ENCODE measurements around the gene SPARC.
A peak's percentile ranks its signal among the peaks of the same experiment; 100 is the strongest.
"Not testable (repeated sequence)": the region's sequence is repeated elsewhere in the genome, so short reads cannot be mapped to it uniquely, and the experiment has no call there.

The SPARC gene

DNA sequence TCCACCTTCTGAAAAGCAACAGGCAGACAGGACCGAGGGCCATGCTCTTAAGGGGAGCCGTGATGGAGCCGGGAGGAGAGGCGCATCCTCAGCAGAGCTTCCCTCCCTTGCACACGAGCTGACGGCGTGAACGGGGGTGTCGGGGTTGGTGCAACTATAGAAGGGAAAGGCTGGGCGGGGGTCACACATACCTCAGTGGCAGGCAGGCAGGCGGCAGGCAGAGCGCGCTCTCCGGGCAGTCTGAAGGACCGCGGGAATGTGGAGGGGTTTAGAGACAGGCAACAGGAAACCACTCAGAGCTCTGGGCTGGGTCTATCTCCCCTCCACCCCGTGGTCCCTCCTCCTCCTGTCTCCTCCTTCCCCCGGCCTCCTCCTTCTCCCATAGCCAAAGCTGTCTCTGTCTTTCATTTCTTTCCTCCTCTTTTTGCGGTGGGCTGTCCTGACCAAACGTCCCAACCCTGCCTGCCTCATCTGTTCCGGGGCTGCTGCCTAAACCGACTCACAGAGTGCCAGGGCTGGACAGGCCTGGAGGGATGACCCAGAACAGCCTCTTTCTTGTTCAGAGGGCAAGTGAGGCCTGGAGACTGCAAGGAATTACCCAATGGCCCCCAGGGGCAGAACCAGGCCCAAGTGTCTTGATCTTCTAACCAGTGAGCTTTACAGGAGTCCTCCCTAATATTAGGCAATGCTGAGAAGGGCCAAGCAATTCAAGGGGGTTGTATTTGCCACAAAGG, at the start of gene SPARC:
TSS of gene SPARC (minus strand) at position 242 of the 734 bp plus-strand sequence. CDS start 10,727 bp downstream, outside the sequence.
- DNase-seq (ENCODE audit: low spot score) = no peak

- DNase-seq (ENCODE audit: low spot score) = no peak
These were observed 48.9 kb upstream of the SPARC start for GRCh38 chr5:151735646-151736045.

GRCh38 chr5:151734064-151734408, 47.3 kb upstream of the SPARC start:
- no peak for DNase-seq (ENCODE audit: low spot score)

- no peak for DNase-seq (ENCODE audit: low spot score)
These were observed 46.8 kb upstream of the SPARC start for GRCh38 chr5:151733358-151734063.

GRCh38 chr5:151730381-151730780, 43.7 kb upstream of the SPARC start:
- DNase-seq (ENCODE audit: low spot score) = no peak

- not testable (repeated sequence) for DNase-seq (ENCODE audit: low spot score)
These were observed 42.9 kb upstream of the SPARC start for GRCh38 chr5:151729597-151729996.

GRCh38 chr5:151724360-151724759, 37.6 kb upstream of the SPARC start:
- no peak for DNase-seq (ENCODE audit: low spot score)

DNA sequence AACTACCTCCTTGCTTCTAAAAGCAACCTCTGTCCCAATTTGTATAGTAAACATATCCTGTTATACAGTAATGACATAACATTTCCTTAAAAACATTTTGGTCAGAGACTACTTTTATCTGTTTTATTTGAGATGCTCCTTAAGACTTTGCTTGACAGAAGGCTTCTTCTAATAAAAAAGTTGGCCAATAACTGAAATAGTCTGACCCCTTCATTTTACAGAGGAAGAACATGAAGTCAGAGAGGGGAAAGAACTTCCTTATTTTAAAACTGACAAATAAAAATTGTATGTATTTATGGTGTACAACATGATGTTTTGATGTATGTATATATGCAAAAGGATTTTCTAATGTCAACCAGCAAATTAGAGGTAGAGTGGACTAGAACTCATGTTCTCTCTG, 35.8 kb upstream of the SPARC start:
- no peak for DNase-seq (ENCODE audit: low spot score)

DNA sequence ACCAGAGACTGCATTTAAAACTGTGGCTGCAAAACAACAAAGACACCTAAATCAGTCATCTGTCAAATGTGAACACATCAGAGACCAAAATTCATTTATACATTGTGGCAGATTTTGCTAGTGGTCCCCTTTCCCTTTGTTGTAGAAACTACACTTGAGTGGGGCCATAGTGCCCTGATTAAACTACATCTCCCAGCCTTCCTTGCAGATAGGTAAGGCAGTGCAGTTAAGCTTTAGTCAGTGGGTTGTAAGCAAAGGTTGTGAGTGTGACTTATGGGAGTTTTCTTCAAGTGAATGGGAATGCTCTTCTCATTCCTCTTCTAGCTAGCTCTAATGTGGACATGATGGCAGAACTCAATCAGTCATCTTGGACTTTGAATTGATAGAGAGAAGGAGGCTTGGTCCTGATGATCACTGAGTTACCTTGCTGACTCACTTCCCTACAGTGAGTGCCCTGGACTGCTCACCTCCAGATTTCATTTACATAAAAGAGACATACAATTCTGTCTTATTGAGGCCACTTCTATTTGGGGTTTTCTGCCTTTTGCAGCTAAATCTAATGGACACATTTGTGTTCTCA, 35.2 kb upstream of the SPARC start:
- no peak for DNase-seq (ENCODE audit: low spot score)

DNA sequence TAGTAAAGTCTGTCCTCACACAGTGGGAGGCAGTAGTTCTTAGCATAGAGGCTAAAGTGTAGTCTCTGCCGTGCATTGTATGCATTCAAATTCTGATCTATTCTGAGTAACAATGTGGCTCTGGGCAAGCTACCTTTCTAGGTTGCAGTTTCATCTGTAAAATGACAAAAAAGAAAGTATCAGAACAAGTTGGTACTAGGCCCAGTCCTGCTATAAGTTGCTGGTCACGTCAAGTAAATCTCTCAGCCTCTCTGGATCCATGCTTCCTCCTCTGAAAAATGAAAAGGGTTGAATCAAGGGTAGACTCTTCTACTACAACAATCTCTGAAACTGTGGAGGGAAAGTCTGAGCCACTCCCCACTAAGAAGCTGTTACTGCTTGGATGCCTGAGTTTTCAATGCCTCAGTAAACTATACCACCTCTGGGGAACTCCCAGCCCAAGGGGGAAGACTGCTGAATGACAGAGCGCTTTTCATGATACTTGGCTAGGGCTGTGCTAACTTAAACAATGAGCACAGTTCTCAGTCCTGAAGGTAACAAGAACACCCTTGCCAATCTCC, 34.5 kb upstream of the SPARC start:
- DNase-seq (ENCODE audit: low spot score) = peak; percentile 12

DNA sequence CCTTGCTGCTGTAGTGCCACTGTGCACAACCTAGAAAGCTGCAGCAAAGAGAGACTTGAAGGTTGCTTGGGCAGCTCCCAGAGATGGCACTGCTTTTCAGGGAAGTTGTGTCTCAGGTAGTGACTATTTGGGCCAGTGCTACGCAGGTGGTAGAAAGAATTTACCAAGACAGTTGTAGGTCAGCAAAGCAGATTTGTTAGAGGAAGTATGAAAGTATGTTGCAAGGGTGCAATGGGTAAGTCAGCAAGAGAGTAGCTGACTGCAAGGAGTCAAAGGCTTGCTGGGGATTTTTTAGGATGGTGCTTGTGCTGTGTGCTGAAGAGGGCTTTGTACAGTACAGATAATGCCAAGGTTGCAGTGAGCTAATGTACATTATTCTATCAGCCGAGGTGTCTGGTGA, 33.5 kb upstream of the SPARC start:
- DNase-seq (ENCODE audit: low spot score) = no peak

DNA sequence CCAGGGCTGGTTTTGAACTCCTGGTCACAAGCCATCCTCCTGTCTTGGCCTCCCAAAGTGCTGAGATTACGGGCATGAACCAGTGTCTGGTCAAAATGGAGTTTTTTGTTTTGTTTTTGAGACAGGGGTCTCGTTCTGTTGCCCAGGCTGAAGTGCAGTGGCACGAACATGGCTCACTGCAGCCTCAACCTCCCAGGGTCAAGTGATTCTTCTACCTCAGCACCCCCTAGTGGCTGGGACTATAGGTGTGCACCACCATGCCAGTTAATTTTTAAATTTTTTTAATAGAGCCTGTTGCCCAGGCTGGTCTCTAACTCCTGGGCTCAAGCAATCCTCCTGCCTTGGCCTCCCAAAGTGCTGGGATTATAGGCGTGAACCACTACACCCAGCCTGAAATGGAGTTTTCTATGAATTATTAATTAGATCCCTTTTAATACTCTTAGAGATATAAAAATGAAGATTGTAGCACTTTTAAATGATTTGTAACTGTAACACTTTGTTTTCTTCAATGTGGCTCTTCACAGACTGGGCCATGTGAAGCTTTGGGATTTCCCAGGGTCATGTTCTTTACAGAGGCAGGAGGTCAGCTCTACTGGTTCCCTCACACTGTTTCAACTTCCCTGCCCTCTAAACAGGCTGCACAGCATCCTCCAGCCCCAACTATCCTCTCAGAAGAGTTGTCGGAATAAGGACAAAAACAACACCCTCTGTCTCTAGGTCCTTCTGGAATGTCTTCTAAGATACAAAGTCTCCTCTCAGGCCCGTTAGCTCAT, 32.7 kb upstream of the SPARC start:
- DNase-seq (ENCODE audit: low spot score) = peak; percentile 49

GRCh38 chr5:151718646-151719045, 31.9 kb upstream of the SPARC start:
- DNase-seq (ENCODE audit: low spot score) = no peak

- DNase-seq (ENCODE audit: low spot score) = no peak
These were observed 31.4 kb upstream of the SPARC start for GRCh38 chr5:151718153-151718552.

GRCh38 chr5:151717416-151717815, 30.7 kb upstream of the SPARC start:
- no peak for DNase-seq (ENCODE audit: low spot score)

DNA sequence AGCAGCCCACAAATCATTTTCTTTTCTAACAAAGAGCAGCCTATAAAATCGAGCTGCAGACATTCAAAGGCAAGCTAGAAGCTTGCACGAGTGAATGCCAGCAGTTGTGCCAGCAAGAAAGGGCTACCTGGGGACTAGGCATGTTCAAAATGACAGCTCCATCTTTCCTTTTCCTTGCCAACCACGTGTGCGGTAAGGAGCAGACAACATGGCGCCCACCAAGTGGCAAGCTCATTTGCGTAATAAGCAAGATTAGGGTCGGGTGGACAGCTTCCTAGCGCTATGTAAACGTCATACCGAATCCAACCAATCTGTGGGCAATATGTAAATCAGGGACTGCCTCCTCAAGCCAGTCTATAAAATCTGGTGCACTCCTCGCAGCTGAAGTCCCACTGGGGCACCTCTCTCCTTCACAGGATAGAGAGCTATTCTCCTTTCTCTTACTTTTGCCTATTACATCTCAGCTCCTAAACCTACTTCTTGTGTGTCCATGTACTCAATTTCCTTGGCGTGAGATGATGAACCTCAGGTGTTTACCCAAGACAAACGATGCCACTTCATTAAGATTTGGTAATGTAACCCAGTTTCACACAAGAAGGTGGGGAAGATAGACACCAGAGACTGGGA, 22.5 kb upstream of the SPARC start:
- DNase-seq (ENCODE audit: low spot score) = no peak

- DNase-seq (ENCODE audit: low spot score) = no peak
These were observed 21.4 kb upstream of the SPARC start for GRCh38 chr5:151708126-151708525.

- no peak for DNase-seq (ENCODE audit: low spot score)
These were observed 20.9 kb upstream of the SPARC start for GRCh38 chr5:151707567-151707966.

GRCh38 chr5:151706906-151707305, 20.2 kb upstream of the SPARC start:
- no peak for DNase-seq (ENCODE audit: low spot score)

DNA sequence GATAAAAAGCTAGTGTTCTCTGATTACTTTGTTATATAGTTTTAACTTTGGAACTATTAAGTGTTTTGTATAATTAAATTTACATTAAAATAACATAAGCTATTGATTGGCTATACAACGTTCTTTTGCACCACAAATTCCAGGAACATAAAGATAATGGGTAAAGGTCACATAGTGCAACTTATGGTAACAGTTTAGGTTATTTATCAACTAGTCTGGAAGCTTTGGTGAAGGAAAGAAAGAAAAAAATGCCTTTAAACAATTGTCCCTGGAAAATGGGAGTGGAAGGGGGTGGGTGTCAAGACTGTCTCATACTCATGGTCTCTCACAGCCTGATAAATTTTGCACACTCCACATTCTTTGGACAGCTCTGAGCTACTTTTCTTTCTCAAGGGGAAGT, 17.1 kb upstream of the SPARC start:
- DNase-seq (ENCODE audit: low spot score) = no peak

DNA sequence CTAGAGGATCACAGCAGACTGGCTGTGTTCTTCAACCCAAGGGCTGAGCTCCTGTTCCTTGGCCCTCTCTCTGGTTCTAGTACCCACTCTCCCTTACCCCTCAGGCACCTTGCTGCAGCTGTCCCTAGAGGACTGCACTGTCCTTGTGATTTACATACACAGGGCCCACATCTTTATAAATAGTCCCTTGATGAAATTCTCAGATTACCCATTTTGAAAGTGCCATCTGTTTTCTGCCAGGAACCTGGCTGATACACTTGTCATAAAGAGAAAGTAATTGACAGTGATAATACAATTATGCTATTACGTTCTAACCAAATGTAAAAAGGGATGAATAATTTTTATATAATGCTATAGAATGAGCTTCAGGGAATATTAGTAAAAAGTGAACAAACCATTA, 16.5 kb upstream of the SPARC start:
- peak; percentile 39 for DNase-seq (ENCODE audit: low spot score)

DNA sequence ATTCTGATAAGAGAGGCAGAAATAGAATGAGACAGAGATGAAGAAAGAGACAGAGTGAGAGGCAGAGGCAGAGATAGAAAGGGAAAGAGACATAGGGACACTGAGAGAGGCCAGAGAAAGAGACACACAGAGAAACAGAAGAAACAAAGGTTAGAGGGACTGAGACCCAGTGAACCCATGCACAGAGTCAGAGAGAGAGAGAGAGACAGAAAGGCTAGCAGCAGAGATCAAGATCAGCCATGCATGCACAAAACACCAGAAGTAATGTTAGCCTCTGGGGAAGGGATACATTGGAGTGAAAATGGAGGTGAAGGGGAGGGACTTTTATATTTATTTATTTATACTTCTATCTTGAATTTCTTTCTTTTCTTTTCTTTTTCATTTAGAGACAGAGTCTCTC, 14.1 kb upstream of the SPARC start:
- peak; percentile 13 for DNase-seq (ENCODE audit: low spot score)

Data from NAMALWA (cell line).